Fibroblast of pulmonary artery (primary cell): ENCODE measurements around the gene MPI.
A peak's percentile ranks its signal among the peaks of the same experiment; 100 is the strongest.

Experiments
- DNase-seq: peaks from one replicate; pipeline ENCODE4 v3.0.0-alpha.2; 2010; ENCODE audit warnings: low read depth
- H3K4me3 ChIP-seq: replicated peaks from 2 replicates; pipeline ENCODE4 v1.5.1; 2011; ENCODE audit warnings: low read depth, mild to moderate bottlenecking, control low read depth, low read length, moderate library complexity
- CTCF ChIP-seq: IDR thresholded peaks from 2 replicates; pipeline ENCODE4 v1.5.1; 2011; ENCODE audit warnings: mild to moderate bottlenecking, control low read depth, low read length, inconsistent platforms; ENCODE audit errors: missing control alignments

The MPI gene

GRCh38 chr15:74889883-74890664 lies at the start of gene MPI:
Gene MPI, plus strand, starts transcription at chr15:74890042. Its CDS starts 32 bp downstream, at chr15:74890074.
- peak within 1 kb of the TSS; percentile 98 for H3K4me3 ChIP-seq
- no peak for TF ChIP-seq CTCF
- peak; percentile 73 for DNase-seq

- no peak for DNase-seq
- no peak overlapping the region for H3K4me3 ChIP-seq
- no peak for TF ChIP-seq CTCF
Observed at GRCh38 chr15:74840851-74841775, 48.7 kb upstream of the MPI start.

GRCh38 chr15:74841891-74842373 lies 47.9 kb upstream of the MPI start:
- no peak for DNase-seq
- H3K4me3 ChIP-seq, result peak overlapping the region; percentile 66
- no peak for TF ChIP-seq CTCF

GRCh38 chr15:74842581-74843444 lies 47.0 kb upstream of the MPI start, which contains the start of gene ULK3:
Gene ULK3, minus strand, starts transcription at chr15:74843156. Its CDS starts 51 bp downstream, at chr15:74843105.
- TF ChIP-seq CTCF, result no peak
- peak within 1 kb of the TSS; percentile 66 for H3K4me3 ChIP-seq
- DNase-seq, result peak; percentile 88

- TF ChIP-seq CTCF, result no peak
- DNase-seq, result no peak
- peak overlapping the region; percentile 66 for H3K4me3 ChIP-seq
Observed at GRCh38 chr15:74843445-74843828, 46.4 kb upstream of the MPI start.

GRCh38 chr15:74843891-74844299 lies 45.9 kb upstream of the MPI start:
- TF ChIP-seq CTCF, result no peak
- H3K4me3 ChIP-seq, result peak overlapping the region; percentile 66
- no peak for DNase-seq
